ENCODE results near the gene NOL9. TPM values are rescaled to one million over a fixed set of nuclear protein-coding genes. Genes with fewer than 3 reads are reported as not detected.

The NOL9 gene
- total and polyA plus RNA-seq, 9 of the 15 experiments (the other 6 are each of a cell fraction or from before 2014, with no cell fraction given): 5.6 to 76.5 (median 47.3) TPM

GRCh38 chr1:6601923-6602668, 47.8 kb upstream of the NOL9 start (continued):
- TF ChIP-seq ELF2 (CRISPR knock-in tag; IDR thresholded peaks at IDR 0.05): peak; percentile 77; the same call in 1 of the 2 replicates
- TF ChIP-seq, protein P1, sequence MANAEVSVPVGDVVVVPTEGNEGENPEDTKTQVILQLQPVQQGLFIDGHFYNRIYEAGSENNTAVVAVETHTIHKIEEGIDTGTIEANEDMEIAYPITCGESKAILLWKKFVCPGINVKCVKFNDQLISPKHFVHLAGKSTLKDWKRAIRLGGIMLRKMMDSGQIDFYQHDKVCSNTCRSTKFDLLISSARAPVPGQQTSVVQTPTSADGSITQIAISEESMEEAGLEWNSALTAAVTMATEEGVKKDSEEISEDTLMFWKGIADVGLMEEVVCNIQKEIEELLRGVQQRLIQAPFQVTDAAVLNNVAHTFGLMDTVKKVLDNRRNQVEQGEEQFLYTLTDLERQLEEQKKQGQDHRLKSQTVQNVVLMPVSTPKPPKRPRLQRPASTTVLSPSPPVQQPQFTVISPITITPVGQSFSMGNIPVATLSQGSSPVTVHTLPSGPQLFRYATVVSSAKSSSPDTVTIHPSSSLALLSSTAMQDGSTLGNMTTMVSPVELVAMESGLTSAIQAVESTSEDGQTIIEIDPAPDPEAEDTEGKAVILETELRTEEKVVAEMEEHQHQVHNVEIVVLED (CRISPR knock-in tag; IDR thresholded peaks at IDR 0.05): no peak
- TF ChIP-seq CHD1 (IDR thresholded peaks at IDR 0.05; ENCODE audit: low read length): peak; percentile 89
- 0 out of 2 replicates have a peak, but pooled peaks have one; percentile 31 for TF ChIP-seq PTBP1 (IDR thresholded peaks at IDR 0.05; ENCODE audit: low read depth, low read length)
- TF ChIP-seq, protein P2, sequence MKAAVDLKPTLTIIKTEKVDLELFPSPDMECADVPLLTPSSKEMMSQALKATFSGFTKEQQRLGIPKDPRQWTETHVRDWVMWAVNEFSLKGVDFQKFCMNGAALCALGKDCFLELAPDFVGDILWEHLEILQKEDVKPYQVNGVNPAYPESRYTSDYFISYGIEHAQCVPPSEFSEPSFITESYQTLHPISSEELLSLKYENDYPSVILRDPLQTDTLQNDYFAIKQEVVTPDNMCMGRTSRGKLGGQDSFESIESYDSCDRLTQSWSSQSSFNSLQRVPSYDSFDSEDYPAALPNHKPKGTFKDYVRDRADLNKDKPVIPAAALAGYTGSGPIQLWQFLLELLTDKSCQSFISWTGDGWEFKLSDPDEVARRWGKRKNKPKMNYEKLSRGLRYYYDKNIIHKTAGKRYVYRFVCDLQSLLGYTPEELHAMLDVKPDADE (conservative IDR thresholded peaks at IDR 0.05; ENCODE audit: control insufficient read depth, low read depth, low read length): peak; percentile 50
- TF ChIP-seq HNRNPUL1 (IDR thresholded peaks at IDR 0.05; ENCODE audit: low read length): no peak
- peak; percentile 80; the same call in 1 of the 2 replicates for TF ChIP-seq ZNF124 (CRISPR knock-in tag; IDR thresholded peaks at IDR 0.05)
- TF ChIP-seq NFE2L1 (tag; IDR thresholded peaks at IDR 0.05; ENCODE audit: borderline replicate concordance, low read depth): no peak
- TF ChIP-seq STAT5B (CRISPR knock-in tag; IDR thresholded peaks at IDR 0.05): no peak
- TF ChIP-seq NRF1 (conservative IDR thresholded peaks at IDR 0.05 in 1 of 2, IDR thresholded peaks at IDR 0.05 in 1 of 2): peak; percentile 83 to 85
- TF ChIP-seq RB1 (IDR thresholded peaks at IDR 0.05; ENCODE audit: low read depth): peak; percentile 71; the same call in 1 of the 2 replicates
- TF ChIP-seq, protein P3, sequence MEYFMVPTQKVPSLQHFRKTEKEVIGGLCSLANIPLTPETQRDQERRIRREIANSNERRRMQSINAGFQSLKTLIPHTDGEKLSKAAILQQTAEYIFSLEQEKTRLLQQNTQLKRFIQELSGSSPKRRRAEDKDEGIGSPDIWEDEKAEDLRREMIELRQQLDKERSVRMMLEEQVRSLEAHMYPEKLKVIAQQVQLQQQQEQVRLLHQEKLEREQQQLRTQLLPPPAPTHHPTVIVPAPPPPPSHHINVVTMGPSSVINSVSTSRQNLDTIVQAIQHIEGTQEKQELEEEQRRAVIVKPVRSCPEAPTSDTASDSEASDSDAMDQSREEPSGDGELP (CRISPR knock-in tag; IDR thresholded peaks at IDR 0.05; ENCODE audit: borderline replicate concordance): peak; percentile 79
- peak; percentile 69; the same call in 1 of the 2 replicates for TF ChIP-seq ELF1 (tag; IDR thresholded peaks at IDR 0.05)
- TF ChIP-seq FOXP1 (CRISPR knock-in tag; IDR thresholded peaks at IDR 0.05): no peak
